ENCODE results near the gene HIVEP3.

HIVEP3 gene

GRCh38 chr1:41677620-41678019 lies 241.1 kb downstream of the HIVEP3 start:
- DNase-seq: peak; percentile 47

GRCh38 chr1:41675401-41675800 lies 243.3 kb downstream of the HIVEP3 start:
- no peak for DNase-seq

GRCh38 chr1:41674522-41674921 lies 244.2 kb downstream of the HIVEP3 start:
- DNase-seq: no peak

GRCh38 chr1:41673806-41674205 lies 244.9 kb downstream of the HIVEP3 start:
- DNase-seq: peak; percentile 28

- no peak for DNase-seq
These were observed 245.3 kb downstream of the HIVEP3 start for GRCh38 chr1:41673378-41673777.

GRCh38 chr1:41672641-41673361 lies 245.9 kb downstream of the HIVEP3 start:
- peak; percentile 77 for DNase-seq

- peak; percentile 53 for DNase-seq
These were observed 246.5 kb downstream of the HIVEP3 start for GRCh38 chr1:41672173-41672572.

GRCh38 chr1:41671116-41671755 lies 247.5 kb downstream of the HIVEP3 start:
- no peak for DNase-seq

GRCh38 chr1:41670217-41670957 lies 248.3 kb downstream of the HIVEP3 start:
- DNase-seq: no peak

- no peak for DNase-seq
These were observed 249.8 kb downstream of the HIVEP3 start for GRCh38 chr1:41668967-41669366.

GRCh38 chr1:41668054-41668660 lies 250.6 kb downstream of the HIVEP3 start:
- no peak for DNase-seq

GRCh38 chr1:41666981-41667631 lies 251.6 kb downstream of the HIVEP3 start:
- DNase-seq: no peak

- DNase-seq: no peak
These were observed 252.5 kb downstream of the HIVEP3 start for GRCh38 chr1:41665962-41666917.

- no peak for DNase-seq
These were observed 253.7 kb downstream of the HIVEP3 start for GRCh38 chr1:41664861-41665640.

GRCh38 chr1:41663671-41664400 lies 254.9 kb downstream of the HIVEP3 start:
- no peak for DNase-seq

- DNase-seq: peak; percentile 69
These were observed 255.8 kb downstream of the HIVEP3 start for GRCh38 chr1:41662765-41663437.

- peak; percentile 77 for DNase-seq
These were observed 256.5 kb downstream of the HIVEP3 start for GRCh38 chr1:41662061-41662764.

GRCh38 chr1:41661428-41662060 lies 257.2 kb downstream of the HIVEP3 start:
- DNase-seq: peak; percentile 66
